IMR-90 (cell line): ENCODE measurements around the gene CAPN2.

Experiments
- CEBPB ChIP-seq: IDR thresholded peaks from 2 replicates; pipeline ENCODE4 v1.6.1; 2012; ENCODE audit warnings: low read depth, low read length, improper control_type of control experiment
- CHD1 ChIP-seq: IDR thresholded peaks from 2 replicates; pipeline ENCODE4 v1.6.1; 2012; ENCODE audit warnings: low read depth, low read length, improper control_type of control experiment
- CTCF ChIP-seq: conservative IDR thresholded peaks from 2 replicates; pipeline ENCODE4 v1.5.1; 2012; ENCODE audit warnings: mild to moderate bottlenecking, low read depth, low read length, improper control_type of control experiment
- ELK1 ChIP-seq: fragments of 150-350 bp; IDR thresholded peaks from 2 replicates; pipeline ENCODE4 v1.6.1; 2016; ENCODE audit warnings: low read depth, mild to moderate bottlenecking, low read length, moderate library complexity, borderline replicate concordance
- FOS ChIP-seq: fragments of 150-350 bp; IDR thresholded peaks from 2 replicates; pipeline ENCODE4 v1.6.1; 2016; ENCODE audit warnings: low read depth, low read length
- MAFK ChIP-seq: IDR thresholded peaks from 2 replicates; pipeline ENCODE4 v1.6.1; 2012; ENCODE audit warnings: low read depth, low read length, improper control_type of control experiment
- MAZ ChIP-seq: IDR thresholded peaks from 2 replicates; pipeline ENCODE4 v1.6.1; 2012; ENCODE audit warnings: low read depth, mild to moderate bottlenecking, low read length, improper control_type of control experiment, moderate library complexity, borderline replicate concordance
- NFE2L2 ChIP-seq: fragments of 150-350 bp; IDR thresholded peaks from 2 replicates; pipeline ENCODE4 v1.6.1; 2016; ENCODE audit warnings: low read depth, mild to moderate bottlenecking, low read length
- POLR2A ChIP-seq: IDR thresholded peaks from 2 replicates; pipeline ENCODE4 v1.6.1; 2012; ENCODE audit warnings: mild to moderate bottlenecking, low read depth, low read length
- RCOR1 ChIP-seq: IDR thresholded peaks from 2 replicates; pipeline ENCODE4 v1.6.1; 2012; ENCODE audit warnings: mild to moderate bottlenecking, low read length, improper control_type of control experiment; ENCODE audit not compliant: insufficient replicate concordance
- SMC3 ChIP-seq: fragments of 150-350 bp; IDR thresholded peaks from 2 replicates; pipeline ENCODE4 v1.6.1; 2016; ENCODE audit warnings: low read depth, mild to moderate bottlenecking, antibody characterized with exemption, low read length, moderate library complexity

- TF ChIP-seq ELK1 (no peak), CTCF (no peak), SMC3 (no peak), MAFK (no peak), POLR2A (no peak), FOS (no peak), CEBPB (no peak), MAZ (no peak), NFE2L2 (no peak), CHD1 (no peak), RCOR1 (no peak)
Observed at GRCh38 chr1:223667484-223668182, 44.7 kb upstream of the CAPN2 start.
